Esophagus (tissue), 2 donors: ENCODE data around the gene ZNF516. TPM values are rescaled to one million over a fixed set of nuclear protein-coding genes. Genes with fewer than 3 reads are reported as not detected.
"Not testable (repeated sequence)": the region's sequence is repeated elsewhere in the genome, so short reads cannot be mapped to it uniquely, and the experiment has no call there.

Source experiments
- H3K27ac ChIP-seq, 2 donors: one replicate each; pipeline ENCODE4 v1.5.1; 2013; ENCODE audit warnings: low read depth in 2 of 2, mild to moderate bottlenecking in 2 of 2, inconsistent platforms in 1 of 2, low read length in 1 of 2, moderate library complexity in 1 of 2
- H3K27me3 ChIP-seq, 2 donors: one replicate each; pipeline ENCODE4 v1.6.1; 2013; ENCODE audit warnings: low read length in 2 of 2, control low read depth in 1 of 2, mild to moderate bottlenecking in 1 of 2; ENCODE audit not compliant: insufficient read depth in 2 of 2, control insufficient read depth in 1 of 2
- H3K36me3 ChIP-seq, 2 donors: one replicate each; pipeline ENCODE4 v1.6.1; 2013; ENCODE audit warnings: low read length in 1 of 2; ENCODE audit not compliant: control insufficient read depth in 2 of 2, insufficient read depth in 2 of 2
- H3K4me1 ChIP-seq, 2 donors: one replicate each; pipeline ENCODE4 v1.6.1; 2013; ENCODE audit warnings: low read length in 1 of 2; ENCODE audit not compliant: control insufficient read depth in 2 of 2, insufficient read depth in 2 of 2
- H3K4me3 ChIP-seq, 2 donors: one replicate each; pipeline ENCODE4 v1.5.1; 2013; ENCODE audit warnings: low read length in 2 of 2, mild to moderate bottlenecking in 2 of 2, low read depth in 1 of 2, moderate library complexity in 1 of 2
- H3K9me3 ChIP-seq, 2 donors: one replicate each; pipeline ENCODE4 v1.6.1; 2013; ENCODE audit warnings: mild to moderate bottlenecking in 2 of 2, low read depth in 1 of 2, low read length in 1 of 2, moderate library complexity in 1 of 2; ENCODE audit not compliant: control insufficient read depth in 2 of 2, insufficient read depth in 1 of 2
- WGBS, 2 donors: extraction: QIAGEN DNeasy Blood & Tissue Kit; methylation state at CpG; one replicate each; pipeline ENCODE4 v1.1.7; 2013; 5-methylcytosine and 5-hydroxymethylcytosine counted together
- polyA plus RNA-seq, 2 donors: library from polyadenylated mRNA; stranded (reverse); fragments of 200-250 nt; gene quantifications; one replicate each; pipeline ENCODE4 v1.2.3, GENCODE V29; 2013
- donor health status: healthy with polysubstance abuse.
- donor health status: Bipolar disorder and iron deficiency.

Gene ZNF516
- polyA plus RNA-seq, 2 donors = 4.0 to 5.4 TPM

DNA sequence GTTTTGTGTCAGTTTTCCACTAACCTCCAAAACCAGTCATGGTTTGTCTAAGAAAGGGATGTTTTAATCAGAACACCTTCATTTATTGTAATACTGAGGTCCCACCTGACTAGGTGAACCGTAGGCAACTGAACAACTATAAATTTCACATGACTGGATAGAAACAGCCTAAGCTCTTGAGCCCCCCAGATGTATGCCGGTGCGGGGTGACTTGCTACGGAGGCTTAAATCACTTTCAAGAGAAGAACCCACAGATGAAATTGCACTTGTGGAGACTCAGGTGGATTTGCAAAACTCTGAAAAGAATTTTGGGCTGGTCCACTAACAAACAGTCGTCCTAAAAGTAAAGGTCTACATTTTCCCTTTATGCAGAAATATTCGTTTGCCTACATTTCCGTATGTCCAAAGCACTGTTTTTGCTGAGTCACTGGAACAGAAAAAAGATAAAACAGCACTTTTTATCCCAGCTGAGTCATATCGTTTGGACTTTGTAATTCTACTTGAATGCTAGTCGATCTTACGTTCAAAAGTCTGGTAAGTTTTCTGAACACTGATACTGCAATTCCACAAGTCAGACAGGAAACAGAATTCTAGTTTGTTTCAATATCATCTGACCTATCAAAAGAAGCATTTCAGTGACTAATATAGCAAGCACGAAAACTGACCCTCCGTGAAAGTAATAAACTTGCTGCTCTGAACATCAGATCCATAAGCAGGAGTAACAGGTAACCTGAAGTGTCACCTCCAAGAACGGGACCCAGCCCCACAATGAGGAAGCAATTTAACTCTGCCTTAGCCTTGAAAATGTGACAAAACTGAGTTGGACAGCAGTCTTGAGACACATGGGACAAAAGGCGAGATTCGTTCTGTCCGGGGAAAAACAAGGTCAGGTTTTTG, 18.1 kb downstream of the ZNF516 start:
- WGBS, 2 donors = 34 to 42% methylated on average over 16 of the region's 16 CpGs
- H3K4me1 ChIP-seq = peaks cover 2% of the 10 kb centered on the region in 2 donors
- peaks cover 0 to 3% of the 10 kb centered on the region in 2 donors for H3K36me3 ChIP-seq
- peak overlapping the region; percentile 7 to 73 for H3K27ac ChIP-seq
- no peaks in the 10 kb centered on the region for H3K27me3 ChIP-seq
- H3K4me3 ChIP-seq = peak overlapping the region in 1 of 2 donors; percentile 27
- H3K9me3 ChIP-seq = no peaks in the 10 kb centered on the region

DNA sequence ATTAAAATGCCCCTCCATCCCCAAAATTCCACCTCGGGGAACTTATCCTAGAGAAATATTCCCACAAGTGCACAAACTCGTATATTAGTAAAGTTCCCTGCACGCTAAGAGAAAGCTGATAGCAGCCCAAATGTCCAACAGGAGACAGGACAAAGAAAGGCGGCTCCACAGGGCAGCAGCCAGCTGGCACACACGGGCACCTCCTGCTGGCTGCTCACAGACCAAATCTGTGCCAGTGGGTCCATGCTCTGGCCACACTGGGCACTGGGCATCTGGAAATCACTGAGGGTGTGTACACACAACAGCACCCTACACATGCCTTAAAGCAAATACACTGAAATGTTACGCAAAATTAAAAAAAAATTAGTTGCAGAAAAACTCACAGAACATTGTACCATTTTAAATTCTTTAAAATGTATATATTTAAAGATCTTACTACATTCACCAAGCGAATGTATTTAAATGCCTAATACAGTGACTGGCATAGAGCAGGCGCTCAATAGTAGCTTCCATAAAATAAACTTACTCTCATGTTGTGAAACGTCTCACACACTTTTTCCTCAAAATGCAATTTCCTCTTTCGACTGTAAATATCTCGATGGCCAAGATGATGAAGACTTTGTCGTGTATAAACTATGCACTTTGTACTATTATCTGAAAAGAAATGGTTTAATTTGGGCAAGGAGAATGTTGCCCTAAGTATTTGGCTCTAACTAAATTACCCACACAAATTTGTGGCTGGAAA, 19.4 kb downstream of the ZNF516 start:
- WGBS, 2 donors = 81% methylated on average over 12 of the region's 12 CpGs

GRCh38 chr18:76474824-76475223, 20.2 kb downstream of the ZNF516 start:
- H3K9me3 ChIP-seq = no peaks in the 10 kb centered on the region
- H3K27ac ChIP-seq = no peak overlapping the region
- H3K4me3 ChIP-seq = no peak overlapping the region
- no peaks in the 10 kb centered on the region for H3K27me3 ChIP-seq
- H3K4me1 ChIP-seq = peaks cover 2% of the 10 kb centered on the region in 2 donors
- 89 to 96% methylated on average over 1 of the region's 1 CpG for WGBS, 2 donors
- H3K36me3 ChIP-seq = no peaks in the 10 kb centered on the region

More for the DNA sequence above, 19.4 kb downstream of the ZNF516 start:
- no peaks in the 10 kb centered on the region for H3K9me3 ChIP-seq
- H3K36me3 ChIP-seq = no peaks in the 10 kb centered on the region
- peaks cover 2% of the 10 kb centered on the region in 2 donors for H3K4me1 ChIP-seq
- H3K27me3 ChIP-seq = no peaks in the 10 kb centered on the region
- H3K27ac ChIP-seq = no peak overlapping the region
- H3K4me3 ChIP-seq = no peak overlapping the region

DNA sequence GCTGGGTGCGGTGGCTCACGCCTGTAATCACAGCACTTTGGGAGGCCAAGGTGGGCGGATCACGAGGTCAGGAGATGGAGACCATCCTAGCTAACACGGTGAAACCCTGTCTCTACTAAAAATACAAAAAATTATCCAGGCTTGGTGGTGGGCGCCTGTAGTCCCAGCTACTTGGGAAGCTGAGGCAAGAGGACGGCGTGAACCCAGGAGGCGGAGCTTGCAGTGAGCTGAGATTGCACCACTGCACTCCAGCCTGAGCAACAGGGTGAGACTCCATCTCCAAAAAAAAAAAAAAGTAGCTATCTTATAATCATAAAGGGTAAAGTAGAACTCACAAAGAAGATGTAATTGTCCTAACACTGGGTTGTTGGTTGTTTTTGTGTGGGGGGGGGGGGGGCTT, 21.5 kb downstream of the ZNF516 start:
- H3K27ac ChIP-seq, H3K4me1 ChIP-seq, H3K27me3 ChIP-seq, H3K4me3 ChIP-seq, H3K36me3 ChIP-seq, H3K9me3 ChIP-seq: not testable (repeated sequence)
- WGBS, 2 donors = 89 to 96% methylated on average over 9 of the region's 9 CpGs

GRCh38 chr18:76472829-76473228, 22.2 kb downstream of the ZNF516 start:
- Histone ChIP-seq H3K4me3 (no peak overlapping the region), H3K9me3 (no peaks in the 10 kb centered on the region), H3K36me3 (no peaks in the 10 kb centered on the region), H3K27me3 (no peaks in the 10 kb centered on the region), H3K27ac (no peak overlapping the region), H3K4me1 (peaks cover 1 to 2% of the 10 kb centered on the region in 2 donors)
- 94 to 95% methylated on average over 3 of the region's 3 CpGs for WGBS, 2 donors

GRCh38 chr18:76471593-76471992, 23.4 kb downstream of the ZNF516 start:
- H3K4me1 ChIP-seq = peaks cover 2% of the 10 kb centered on the region in 2 donors
- no peak overlapping the region for H3K4me3 ChIP-seq
- 89 to 93% methylated on average over 12 of the region's 12 CpGs for WGBS, 2 donors

GRCh38 chr18:76468345-76469304, 26.4 kb downstream of the ZNF516 start:
- Histone ChIP-seq H3K9me3 (no peaks in the 10 kb centered on the region), H3K27me3 (no peaks in the 10 kb centered on the region), H3K4me3 (no peak overlapping the region), H3K36me3 (peaks cover 0 to 3% of the 10 kb centered on the region in 2 donors), H3K27ac (no peak overlapping the region), H3K4me1 (peaks cover 2% of the 10 kb centered on the region in 2 donors)
- 89 to 90% methylated on average over 16 of the region's 16 CpGs for WGBS, 2 donors

More at GRCh38 chr18:76471593-76471992, 23.4 kb downstream of the ZNF516 start:
- Histone ChIP-seq H3K9me3 (no peaks in the 10 kb centered on the region), H3K36me3 (no peaks in the 10 kb centered on the region), H3K27ac (no peak overlapping the region), H3K27me3 (no peaks in the 10 kb centered on the region)

DNA sequence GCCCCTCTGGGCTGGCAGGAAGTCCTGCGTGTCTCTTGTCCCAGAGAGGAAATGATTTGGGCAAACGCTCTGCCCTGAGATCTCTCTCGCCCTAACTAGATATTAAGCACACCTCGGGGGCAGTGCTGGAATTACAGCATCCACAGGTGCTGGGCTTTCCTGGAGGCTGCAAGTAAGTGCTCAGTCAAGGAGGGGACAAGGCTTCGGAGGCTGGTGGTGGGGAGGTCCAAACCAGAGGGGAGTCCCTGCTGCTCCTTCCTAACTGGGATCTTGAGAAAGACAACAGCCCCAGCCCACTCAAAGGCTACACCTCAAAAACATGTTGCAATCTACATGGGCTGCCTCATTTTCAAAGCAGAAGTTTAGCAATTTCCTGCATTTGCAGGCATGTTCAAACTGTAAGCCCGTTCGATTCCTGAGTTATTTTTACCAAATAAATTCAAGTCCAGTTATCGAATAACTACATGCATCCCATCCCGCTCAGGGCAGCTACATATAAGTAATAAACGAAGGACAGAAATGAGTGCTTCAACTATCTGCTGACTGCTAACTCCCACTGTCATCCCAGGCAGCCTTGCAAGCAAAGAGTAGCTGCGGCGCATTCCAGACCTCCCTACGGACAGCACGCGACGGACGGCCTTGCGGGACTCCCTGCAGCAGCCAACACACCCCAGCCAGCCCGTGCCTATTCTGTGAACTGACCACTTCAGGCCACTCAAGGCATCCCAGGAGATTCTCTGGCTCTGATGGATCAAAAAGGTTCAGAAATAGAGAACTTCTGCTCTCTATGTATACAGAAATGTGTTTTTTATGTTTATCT, 27.5 kb downstream of the ZNF516 start:
- 60 to 61% methylated on average over 19 of the region's 19 CpGs for WGBS, 2 donors
- H3K27ac ChIP-seq = no peak overlapping the region
- peaks cover 2% of the 10 kb centered on the region in 2 donors for H3K4me1 ChIP-seq
- peaks cover 0 to 3% of the 10 kb centered on the region in 2 donors for H3K36me3 ChIP-seq
- no peak overlapping the region for H3K4me3 ChIP-seq
- no peaks in the 10 kb centered on the region for H3K27me3 ChIP-seq
- no peaks in the 10 kb centered on the region for H3K9me3 ChIP-seq
